GM23338 (cell line): Measurements from ENCODE around the gene USH1C. TPM values are rescaled to one million over a fixed set of nuclear protein-coding genes. Genes with fewer than 3 reads are reported as not detected.

Experiments
- ATAC-seq: fragments of 200-7000 bp; cut with Tn5 transposase; 3 replicates; pipeline ENCODE4 v1.9.1; 2020
- DNase-seq: peaks from one replicate; pipeline ENCODE4 v3.0.0-alpha.2; 2015; ENCODE audit warnings: low spot score
- H2AFZ ChIP-seq: fragments of 200-600 bp; sonication (generic); 2 replicates; pipeline ENCODE4 v1.8.0; 2016; ENCODE audit warnings: antibody characterized with exemption, mild to moderate bottlenecking, moderate library complexity
- H3F3A ChIP-seq: fragments of 200-600 bp; sonication (generic); replicated peaks from 2 replicates; pipeline ENCODE4 v1.8.0; 2017; ENCODE audit warnings: antibody characterized with exemption, mixed run types, low read depth
- H3K27ac ChIP-seq: fragments of 200-600 bp; sonication (generic); 2 replicates; pipeline ENCODE4 v1.6.1; 2016; ENCODE audit warnings: low read depth
- H3K27me3 ChIP-seq: fragments of 200-600 bp; sonication (generic); 2 replicates; pipeline ENCODE4 v1.8.0; 2016; ENCODE audit warnings: mild to moderate bottlenecking, mixed run types, moderate library complexity; ENCODE audit not compliant: insufficient read depth
- H3K36me3 ChIP-seq: fragments of 200-600 bp; sonication (generic); 2 replicates; pipeline ENCODE4 v1.8.0; 2016; ENCODE audit warnings: mild to moderate bottlenecking; ENCODE audit not compliant: insufficient read depth
- H3K4me1 ChIP-seq: fragments of 200-600 bp; sonication (generic); 2 replicates; pipeline ENCODE4 v1.8.0; 2016; ENCODE audit warnings: mild to moderate bottlenecking, moderate library complexity; ENCODE audit not compliant: insufficient read depth
- H3K4me2 ChIP-seq: fragments of 200-600 bp; sonication (generic); 2 replicates; pipeline ENCODE4 v1.7.1; 2017; ENCODE audit warnings: mixed run types
- H3K4me3 ChIP-seq: fragments of 200-600 bp; sonication (generic); 2 replicates; pipeline ENCODE4 v1.6.1; 2016; ENCODE audit warnings: mixed run types
- H3K79me2 ChIP-seq: fragments of 200-600 bp; sonication (generic); replicated peaks from 2 replicates; pipeline ENCODE4 v1.8.0; 2017; ENCODE audit warnings: mild to moderate bottlenecking; ENCODE audit not compliant: insufficient read depth
- H3K9me2 ChIP-seq: fragments of 200-600 bp; sonication (generic); 2 replicates; pipeline ENCODE4 v1.8.0; 2017; ENCODE audit not compliant: insufficient read depth
- H4K20me1 ChIP-seq: fragments of 200-600 bp; sonication (generic); replicated peaks from 2 replicates; pipeline ENCODE4 v1.8.0; 2017; ENCODE audit warnings: mild to moderate bottlenecking; ENCODE audit not compliant: insufficient read depth
- H3K27ac Mint-ChIP-seq: 2 replicates; pipeline ENCODE4 v1.8.0; 2020; ENCODE audit warnings: inconsistent platforms, mild to moderate bottlenecking, moderate library complexity, mixed read lengths
- H3K27me3 Mint-ChIP-seq: 3 replicates; pipeline ENCODE4 v1.8.0; 2022; ENCODE audit warnings: low read depth, mild to moderate bottlenecking, moderate library complexity, mixed read lengths, inconsistent platforms; ENCODE audit not compliant: insufficient read depth, poor library complexity
- H3K36me3 Mint-ChIP-seq: 3 replicates; pipeline ENCODE4 v1.8.0; 2021; ENCODE audit warnings: low read depth, mild to moderate bottlenecking, inconsistent platforms, moderate library complexity, mixed read lengths
- H3K4me1 Mint-ChIP-seq: 3 replicates; pipeline ENCODE4 v1.8.0; 2020; ENCODE audit warnings: mild to moderate bottlenecking, inconsistent platforms, mixed read lengths
- H3K4me3 Mint-ChIP-seq: 3 replicates; pipeline ENCODE4 v1.8.0; 2021; ENCODE audit warnings: moderate library complexity, mild to moderate bottlenecking, inconsistent platforms, mixed read lengths
- H3K9me3 Mint-ChIP-seq: 3 replicates; pipeline ENCODE4 v1.8.0; 2020; ENCODE audit warnings: moderate library complexity, mild to moderate bottlenecking, inconsistent platforms, mixed read lengths
- CTCF ChIP-seq, 2 experiments: fragments of 200-600 bp in 1 of 2; sonication (generic) in 1 of 2; conservative IDR thresholded peaks; 2 replicates each; pipeline versions ENCODE4 v1.5.1 to v1.6.1; 2016 to 2017; ENCODE audit warnings: antibody characterized with exemption in 2 of 2, low read depth in 2 of 2, mild to moderate bottlenecking in 2 of 2, moderate library complexity in 1 of 2
- ETS1 ChIP-seq: IDR thresholded peaks from 2 replicates; pipeline ENCODE4 v1.6.1; 2016; ENCODE audit warnings: antibody characterized with exemption
- EZH2phosphoT487 ChIP-seq: fragments of 200-600 bp; sonication (generic); IDR thresholded peaks from one replicate; pipeline ENCODE4 v1.8.1; 2018; ENCODE audit warnings: antibody characterized with exemption; ENCODE audit not compliant: unreplicated experiment
- JUNB ChIP-seq: IDR thresholded peaks from one replicate; pipeline ENCODE4 v1.6.1; 2016; ENCODE audit warnings: antibody characterized with exemption; ENCODE audit not compliant: unreplicated experiment
- NANOG ChIP-seq: IDR thresholded peaks from 2 replicates; pipeline ENCODE4 v1.6.1; 2016; ENCODE audit warnings: antibody characterized with exemption, borderline replicate concordance
- POLR2AphosphoS5 ChIP-seq: IDR thresholded peaks from 2 replicates; pipeline ENCODE4 v1.6.1; 2016; ENCODE audit warnings: antibody characterized with exemption, low read depth
- REST ChIP-seq: IDR thresholded peaks from one replicate; pipeline ENCODE4 v1.6.1; 2018; ENCODE audit warnings: antibody characterized with exemption; ENCODE audit not compliant: unreplicated experiment
- STAT1 ChIP-seq: IDR thresholded peaks from one replicate; pipeline ENCODE4 v1.6.1; 2016; ENCODE audit warnings: antibody characterized with exemption; ENCODE audit not compliant: unreplicated experiment
- ZNF462 ChIP-seq: fragments of 250-450 bp; sonication (Bioruptor Pico); IDR thresholded peaks from 2 replicates; pipeline ENCODE4 v1.5.0; 2020; ENCODE audit warnings: mild to moderate bottlenecking, moderate library complexity
- polyA plus RNA-seq: library from polyadenylated mRNA; unstranded; fragments of >200 nt; fragmentation: Nextera tagmentation; extraction: Ambion mirVana; gene quantifications from 2 replicates; pipeline ENCODE4 v1.2.1, GENCODE V29; 2016
- total RNA-seq: library from RNA; depleted of rRNA; stranded (reverse); fragments of >200 nt; shearing (Covaris generic); gene quantifications from 2 replicates; pipeline ENCODE4 v1.2.3, GENCODE V29; 2014

Gene USH1C
- total and polyA plus RNA-seq, 2 experiments from 2014 or later: 1.3 to 1.8 TPM

GRCh38 chr11:17529844-17530185 is 14.4 kb downstream of the USH1C start:
- Mint-ChIP-seq H3K4me1 (peaks cover 7% of the 10 kb centered on the region), H3K27ac (no peak overlapping the region), H3K27me3 (peaks cover 5% of the 10 kb centered on the region), H3K4me3 (no peak overlapping the region), H3K9me3 (no peaks in the 10 kb centered on the region), H3K36me3 (no peaks in the 10 kb centered on the region)
- Histone ChIP-seq H3K36me3 (no peaks in the 10 kb centered on the region), H3K27ac (no peak overlapping the region), H3K79me2 (no peaks in the 10 kb centered on the region), H2AFZ (no peak overlapping the region), H3K4me2 (no peak overlapping the region), H3K4me1 (no peaks in the 10 kb centered on the region; the same call in 1 of the 2 replicates), H3K9me2 (no peaks in the 10 kb centered on the region), H4K20me1 (no peaks in the 10 kb centered on the region), H3K27me3 (no peaks in the 10 kb centered on the region), H3K4me3 (no peak overlapping the region), H3F3A (no peaks in the 10 kb centered on the region)
- ATAC-seq (no peak), DNase-seq (no peak)
- TF ChIP-seq STAT1 (no peak), REST (no peak), JUNB (no peak), POLR2AphosphoS5 (no peak), EZH2phosphoT487 (no peak), ETS1 (no peak), NANOG (no peak), ZNF462 (no peak), CTCF (conservative IDR thresholded peaks at IDR 0.05; ENCODE audit: low read depth in 2 of 2) (no peak)
